Skeletal muscle satellite cell (primary cell): ENCODE data around the gene CDC42BPA.

Source experiments
- H3K27me3 ChIP-seq: 2 replicates; pipeline ENCODE4 v1.7.0; 2013; ENCODE audit warnings: low read length; ENCODE audit not compliant: control insufficient read depth, insufficient read depth
- H3K36me3 ChIP-seq: 2 replicates; pipeline ENCODE4 v1.7.0; 2013; ENCODE audit warnings: mild to moderate bottlenecking, control low read depth, low read length; ENCODE audit not compliant: insufficient read depth
- H3K4me1 ChIP-seq: 2 replicates; pipeline ENCODE4 v1.7.0; 2013; ENCODE audit warnings: low read length; ENCODE audit not compliant: control insufficient read depth, insufficient read depth
- H3K4me2 ChIP-seq: 2 replicates; pipeline ENCODE4 v1.7.0; 2013; ENCODE audit warnings: mild to moderate bottlenecking, low read length
- H3K4me3 ChIP-seq: 2 replicates; pipeline ENCODE4 v1.7.0; 2013; ENCODE audit warnings: low read length
- H3K9ac ChIP-seq: 2 replicates; pipeline ENCODE4 v1.7.0; 2013; ENCODE audit warnings: mild to moderate bottlenecking, low read depth, low read length, moderate library complexity
- H3K9me3 ChIP-seq: replicated peaks from 2 replicates; pipeline ENCODE4 v1.7.0; 2013; ENCODE audit warnings: mild to moderate bottlenecking, control low read depth, low read length

Gene CDC42BPA

DNA sequence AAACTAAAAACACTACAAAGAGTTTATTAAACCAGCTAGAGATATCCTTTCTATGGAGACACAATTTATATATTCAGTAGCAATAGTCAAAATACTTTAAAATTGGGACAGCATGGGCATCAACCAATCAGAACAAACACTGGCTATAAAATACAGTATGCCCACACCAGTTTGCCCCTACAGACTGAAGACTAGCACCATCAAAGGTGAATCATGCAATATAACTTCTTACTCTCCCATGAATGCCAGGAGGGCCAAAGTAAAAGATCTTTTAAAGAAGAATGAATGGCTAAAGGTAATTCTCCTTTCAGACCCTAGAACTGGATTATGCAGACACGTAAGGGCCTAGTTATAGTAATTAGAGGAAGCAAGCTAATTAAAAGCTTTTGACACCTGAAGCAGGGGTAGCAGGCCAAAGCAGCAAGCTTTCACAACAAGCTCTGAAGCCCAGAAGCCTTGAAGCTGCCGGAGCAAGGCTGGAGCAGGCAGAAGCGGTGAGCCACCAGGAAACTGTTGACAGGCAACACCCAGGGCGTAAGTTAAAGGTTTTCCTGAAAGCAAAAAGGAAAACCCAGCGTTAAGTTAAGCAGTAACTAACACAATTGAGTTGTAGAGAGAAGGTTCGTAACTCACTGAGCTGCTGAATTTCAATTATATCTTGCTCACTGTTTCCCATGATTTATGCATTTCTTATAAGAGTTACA lies 99.3 kb downstream of the CDC42BPA start:
- Histone ChIP-seq H3K27me3 (no peaks in the 10 kb centered on the region), H3K36me3 (no peaks in the 10 kb centered on the region), H3K9me3 (no peaks in the 10 kb centered on the region), H3K9ac (no peak overlapping the region), H3K4me2 (no peak overlapping the region), H3K4me3 (no peak overlapping the region), H3K4me1 (peaks cover 7% of the 10 kb centered on the region)

DNA sequence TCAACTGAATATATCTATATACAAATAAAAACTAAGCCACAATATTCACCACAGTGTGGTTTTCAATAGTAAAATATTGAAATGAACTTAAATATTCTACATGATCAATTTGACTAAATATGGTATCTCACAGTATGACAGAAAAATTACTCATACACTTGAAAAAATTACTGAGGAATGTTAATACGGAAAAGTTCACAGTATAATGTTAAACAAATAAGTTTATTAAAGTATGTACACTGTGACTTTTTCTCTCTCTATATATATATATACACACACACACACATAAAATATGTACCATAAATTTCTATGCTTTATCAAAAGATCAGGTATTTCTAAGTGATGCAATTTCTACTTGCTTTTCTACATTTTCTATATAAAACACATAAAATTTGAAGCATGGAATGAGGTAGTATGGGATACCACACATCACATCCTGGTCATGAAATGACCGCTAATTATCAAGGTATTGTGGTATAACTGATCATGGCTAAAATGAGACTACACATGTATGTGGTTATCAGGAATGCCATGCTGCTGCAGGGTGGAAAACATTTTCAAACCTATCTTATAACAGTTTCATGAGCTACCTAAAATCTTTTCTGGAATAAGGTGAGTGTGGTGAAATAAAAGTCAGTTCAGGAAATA lies 102.3 kb downstream of the CDC42BPA start:
- no peaks in the 10 kb centered on the region for H3K9me3 ChIP-seq
- H3K4me3 ChIP-seq, result no peak overlapping the region
- no peaks in the 10 kb centered on the region for H3K36me3 ChIP-seq
- no peaks in the 10 kb centered on the region for H3K27me3 ChIP-seq
- H3K4me1 ChIP-seq, result peaks cover 7% of the 10 kb centered on the region
- no peak overlapping the region for H3K9ac ChIP-seq
- H3K4me2 ChIP-seq, result no peak overlapping the region

DNA sequence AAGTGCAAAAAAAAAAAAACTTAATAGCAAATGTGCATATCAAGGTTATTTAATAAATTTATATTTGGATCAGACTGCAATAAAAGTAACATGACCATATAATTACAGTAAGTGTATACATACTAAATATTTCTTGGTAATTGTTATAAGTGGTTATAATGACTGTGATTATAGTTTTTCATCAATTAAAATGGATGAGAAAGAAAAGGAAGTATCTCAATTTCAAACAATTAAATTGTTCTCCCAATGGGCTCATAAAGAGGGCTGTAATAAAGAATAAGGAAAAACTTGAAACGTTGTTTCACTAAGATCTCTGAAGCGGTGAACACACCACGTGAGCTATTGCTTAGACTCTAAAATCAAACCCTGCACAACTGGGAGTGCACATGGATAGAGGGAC lies 104.1 kb downstream of the CDC42BPA start:
- Histone ChIP-seq H3K9ac (no peak overlapping the region), H3K36me3 (no peaks in the 10 kb centered on the region), H3K4me1 (peaks cover 7% of the 10 kb centered on the region), H3K4me2 (no peak overlapping the region), H3K4me3 (no peak overlapping the region), H3K9me3 (no peaks in the 10 kb centered on the region), H3K27me3 (no peaks in the 10 kb centered on the region)

DNA sequence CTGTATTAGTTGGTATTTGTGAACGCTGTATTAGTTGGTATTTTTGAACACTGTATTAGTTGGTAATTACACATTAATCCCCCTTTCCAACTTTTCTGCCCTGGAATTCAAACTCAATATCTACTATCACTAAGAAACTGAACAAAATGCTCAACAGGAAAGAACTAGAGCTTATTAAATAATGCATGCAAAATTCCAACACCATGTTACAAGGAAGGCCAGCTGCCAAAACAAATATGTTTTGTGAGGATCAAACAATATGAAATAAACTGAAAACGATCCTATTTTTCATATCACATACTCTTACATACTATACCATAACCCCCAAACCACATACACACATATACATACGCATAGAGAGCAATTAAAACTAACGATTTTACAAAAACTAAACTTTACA lies 104.9 kb downstream of the CDC42BPA start:
- Histone ChIP-seq H3K4me3 (no peak overlapping the region), H3K36me3 (no peaks in the 10 kb centered on the region), H3K9ac (no peak overlapping the region), H3K4me2 (no peak overlapping the region), H3K9me3 (no peaks in the 10 kb centered on the region), H3K4me1 (peaks cover 7% of the 10 kb centered on the region), H3K27me3 (no peaks in the 10 kb centered on the region)

DNA sequence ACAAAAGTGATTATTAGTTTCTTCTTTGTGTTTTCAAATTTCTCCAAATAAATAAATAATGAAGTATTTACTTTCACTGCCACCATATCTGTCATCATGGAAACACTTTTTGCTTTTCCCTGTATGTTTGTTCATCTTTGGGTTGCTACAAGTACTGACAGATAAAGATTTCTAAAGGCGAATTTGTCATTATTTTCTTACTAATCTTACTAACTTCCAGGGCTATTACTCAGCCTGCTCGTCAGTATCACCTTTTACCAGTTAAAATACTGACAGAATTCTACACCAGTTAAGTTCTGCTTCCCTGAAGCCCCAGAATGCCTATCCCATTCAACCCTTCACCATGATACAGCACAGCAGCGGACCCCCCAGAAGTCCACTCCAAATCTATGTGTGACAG lies 106.1 kb downstream of the CDC42BPA start:
- no peaks in the 10 kb centered on the region for H3K27me3 ChIP-seq
- peaks cover 7% of the 10 kb centered on the region for H3K4me1 ChIP-seq
- no peak overlapping the region for H3K4me3 ChIP-seq
- H3K36me3 ChIP-seq, result no peaks in the 10 kb centered on the region
- H3K9ac ChIP-seq, result no peak overlapping the region
- no peaks in the 10 kb centered on the region for H3K9me3 ChIP-seq
- H3K4me2 ChIP-seq, result no peak overlapping the region

DNA sequence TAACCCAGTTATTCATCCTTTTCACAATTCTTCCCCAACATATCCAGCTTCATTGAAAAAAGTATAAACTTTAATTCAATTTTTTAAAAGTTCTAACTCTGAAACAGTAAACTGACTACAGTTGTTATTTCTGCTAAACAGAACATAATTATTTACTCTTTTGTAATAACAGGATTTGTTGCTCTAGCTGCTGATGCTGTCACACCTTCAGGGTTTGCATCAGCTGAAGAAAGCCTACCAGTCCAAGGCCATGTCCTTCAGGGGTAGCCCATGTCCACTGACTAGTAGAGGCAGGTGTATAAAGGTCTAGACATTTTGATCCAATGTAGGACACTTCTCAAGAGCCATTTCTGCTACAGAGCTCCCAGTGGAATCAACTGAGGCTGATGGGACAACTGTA lies 107.7 kb downstream of the CDC42BPA start:
- Histone ChIP-seq H3K9me3 (no peaks in the 10 kb centered on the region), H3K4me1 (no peaks in the 10 kb centered on the region), H3K4me2 (no peak overlapping the region)

DNA sequence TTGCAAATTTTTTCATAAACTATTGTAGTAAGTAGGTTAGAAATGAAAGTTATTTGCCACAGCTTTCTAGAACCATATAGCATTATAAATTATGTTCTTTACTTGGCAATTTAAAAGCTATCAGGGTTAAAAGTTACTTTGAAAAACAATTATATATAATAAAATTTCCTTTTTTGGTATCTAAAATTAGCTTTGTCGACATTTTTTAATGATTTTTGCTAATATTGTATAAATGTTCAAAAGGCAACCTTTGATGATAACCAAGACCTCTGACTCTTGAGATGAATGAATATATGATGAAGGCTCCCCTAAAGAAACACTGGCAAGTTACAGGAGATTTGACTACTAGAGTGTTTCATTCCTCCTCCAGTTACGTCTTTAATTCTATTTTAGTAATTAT lies 121.2 kb downstream of the CDC42BPA start:
- H3K4me3 ChIP-seq, result no peak overlapping the region
- no peak overlapping the region for H3K9ac ChIP-seq
- peaks cover 4% of the 10 kb centered on the region for H3K4me1 ChIP-seq
- no peaks in the 10 kb centered on the region for H3K9me3 ChIP-seq
- peaks cover 6% of the 10 kb centered on the region for H3K36me3 ChIP-seq
- H3K27me3 ChIP-seq, result no peaks in the 10 kb centered on the region
- no peak overlapping the region for H3K4me2 ChIP-seq

More for the DNA sequence above, 107.7 kb downstream of the CDC42BPA start:
- no peak overlapping the region for H3K9ac ChIP-seq
- no peak overlapping the region for H3K4me3 ChIP-seq
- H3K36me3 ChIP-seq, result no peaks in the 10 kb centered on the region
- no peaks in the 10 kb centered on the region for H3K27me3 ChIP-seq

DNA sequence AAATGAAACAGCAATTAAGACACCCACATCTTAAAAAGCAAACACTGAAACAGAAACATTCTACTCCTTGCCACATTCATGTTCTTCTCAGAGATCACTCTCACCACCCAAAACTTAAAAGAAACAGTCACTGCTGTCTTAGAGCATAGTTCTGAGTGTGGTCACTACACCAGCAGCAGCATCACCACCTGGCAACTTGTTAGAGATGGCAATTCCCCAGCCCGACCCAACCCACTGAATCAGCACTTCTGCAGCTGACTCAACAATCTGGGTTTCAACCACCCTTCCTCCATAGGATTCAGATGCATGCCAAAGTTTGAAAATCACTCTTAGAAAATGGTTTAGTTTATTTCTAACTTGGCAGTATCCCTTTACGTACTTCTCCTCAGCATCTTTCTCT lies 126.1 kb downstream of the CDC42BPA start:
- Histone ChIP-seq H3K9me3 (no peaks in the 10 kb centered on the region), H3K9ac (no peak overlapping the region), H3K4me2 (peak overlapping the region; percentile 40), H3K27me3 (no peaks in the 10 kb centered on the region), H3K4me3 (no peak overlapping the region), H3K4me1 (peaks cover 7% of the 10 kb centered on the region), H3K36me3 (peaks cover 4% of the 10 kb centered on the region)

DNA sequence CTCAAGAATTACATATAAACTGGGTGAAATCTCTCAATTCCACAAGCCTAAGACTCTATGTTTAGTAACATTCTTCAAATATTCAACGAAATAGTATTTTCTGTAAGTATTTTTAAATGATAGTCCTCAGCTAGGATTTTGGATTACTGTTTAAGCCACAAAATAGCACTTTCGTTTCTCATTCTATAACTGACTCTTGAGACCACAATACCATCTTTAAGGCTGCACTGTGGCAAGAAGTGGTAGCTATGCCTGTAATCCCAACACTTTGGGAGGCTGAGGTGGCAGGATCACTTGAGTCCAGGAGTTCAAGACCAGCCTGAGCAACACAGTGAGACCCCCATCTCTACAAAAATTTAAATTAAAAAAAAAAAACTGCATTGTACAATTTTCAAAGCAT lies 126.7 kb downstream of the CDC42BPA start:
- Histone ChIP-seq H3K9ac (no peak overlapping the region), H3K9me3 (no peaks in the 10 kb centered on the region), H3K27me3 (no peaks in the 10 kb centered on the region), H3K4me1 (peaks cover 7% of the 10 kb centered on the region), H3K4me2 (peak overlapping the region; percentile 35), H3K36me3 (peaks cover 4% of the 10 kb centered on the region), H3K4me3 (no peak overlapping the region)

DNA sequence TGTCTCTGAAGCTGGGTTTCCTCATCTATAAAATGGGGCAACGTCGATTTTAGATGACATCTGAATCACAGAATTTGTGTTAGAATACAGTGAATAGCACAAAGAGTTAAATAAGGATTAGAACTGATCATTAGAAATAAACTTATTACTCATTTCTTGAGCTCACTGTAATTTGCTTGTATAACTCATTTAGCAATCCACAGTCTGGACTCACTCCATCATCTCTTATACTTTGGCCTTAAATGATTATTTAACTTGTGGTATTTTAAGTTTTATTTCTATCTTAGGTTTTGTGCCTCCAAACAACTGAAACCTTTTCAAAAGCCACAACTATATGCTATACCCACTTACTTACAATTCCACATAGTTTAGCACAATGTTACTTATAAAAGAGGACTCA lies 128.0 kb downstream of the CDC42BPA start:
- Histone ChIP-seq H3K36me3 (peaks cover 4% of the 10 kb centered on the region), H3K9ac (no peak overlapping the region), H3K4me1 (peaks cover 7% of the 10 kb centered on the region), H3K4me3 (no peak overlapping the region), H3K27me3 (no peaks in the 10 kb centered on the region), H3K9me3 (no peaks in the 10 kb centered on the region), H3K4me2 (no peak overlapping the region)

DNA sequence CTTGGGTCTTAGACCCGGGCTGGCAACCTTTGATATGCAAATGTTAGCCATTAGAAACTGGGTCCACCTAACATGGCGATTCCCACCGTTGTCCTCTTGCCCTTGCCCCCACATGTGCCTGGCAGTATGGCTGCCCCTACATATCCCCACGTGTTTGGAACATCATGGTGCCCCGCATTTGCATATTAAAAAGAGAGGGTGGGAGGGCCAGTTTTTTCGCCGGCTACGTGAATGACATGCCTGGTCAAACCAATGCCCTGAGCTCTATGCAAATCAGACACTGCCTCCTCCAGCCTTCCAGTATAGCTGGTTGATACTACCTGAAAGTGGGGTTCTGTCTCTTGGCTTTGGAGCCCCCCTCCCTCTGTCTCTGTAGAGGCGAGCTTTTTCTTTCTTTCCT lies 133.0 kb downstream of the CDC42BPA start:
- no peaks in the 10 kb centered on the region for H3K4me1 ChIP-seq
- H3K36me3 ChIP-seq, result peaks cover 4% of the 10 kb centered on the region
- H3K4me3 ChIP-seq, result no peak overlapping the region
- H3K4me2 ChIP-seq, result no peak overlapping the region
- H3K9ac ChIP-seq, result no peak overlapping the region
- H3K27me3 ChIP-seq, result no peaks in the 10 kb centered on the region
- H3K9me3 ChIP-seq, result no peaks in the 10 kb centered on the region

DNA sequence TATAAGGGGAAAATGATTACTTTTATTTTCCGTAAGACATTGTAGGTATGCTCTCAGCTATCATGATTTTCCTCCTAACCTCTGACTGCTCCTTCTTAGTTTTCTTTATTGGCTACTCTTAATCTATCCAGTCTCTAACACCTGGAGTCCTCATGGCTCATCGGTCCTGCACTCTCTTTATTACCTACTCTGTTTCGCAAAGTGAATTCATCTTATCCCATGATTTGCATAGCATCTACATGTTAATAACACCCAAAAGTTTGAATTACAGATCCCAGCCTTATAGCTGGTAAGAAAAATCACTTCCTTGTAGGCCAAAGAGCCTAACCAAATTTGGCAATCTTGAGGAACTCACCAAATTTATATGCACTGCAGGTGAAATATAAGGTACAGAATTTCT lies 136.3 kb downstream of the CDC42BPA start:
- Histone ChIP-seq H3K4me3 (no peak overlapping the region), H3K4me1 (no peaks in the 10 kb centered on the region), H3K4me2 (no peak overlapping the region), H3K27me3 (no peaks in the 10 kb centered on the region), H3K9me3 (no peaks in the 10 kb centered on the region), H3K36me3 (peaks cover 3% of the 10 kb centered on the region), H3K9ac (no peak overlapping the region)
